ENCODE data around the gene DCXR.

DNA sequence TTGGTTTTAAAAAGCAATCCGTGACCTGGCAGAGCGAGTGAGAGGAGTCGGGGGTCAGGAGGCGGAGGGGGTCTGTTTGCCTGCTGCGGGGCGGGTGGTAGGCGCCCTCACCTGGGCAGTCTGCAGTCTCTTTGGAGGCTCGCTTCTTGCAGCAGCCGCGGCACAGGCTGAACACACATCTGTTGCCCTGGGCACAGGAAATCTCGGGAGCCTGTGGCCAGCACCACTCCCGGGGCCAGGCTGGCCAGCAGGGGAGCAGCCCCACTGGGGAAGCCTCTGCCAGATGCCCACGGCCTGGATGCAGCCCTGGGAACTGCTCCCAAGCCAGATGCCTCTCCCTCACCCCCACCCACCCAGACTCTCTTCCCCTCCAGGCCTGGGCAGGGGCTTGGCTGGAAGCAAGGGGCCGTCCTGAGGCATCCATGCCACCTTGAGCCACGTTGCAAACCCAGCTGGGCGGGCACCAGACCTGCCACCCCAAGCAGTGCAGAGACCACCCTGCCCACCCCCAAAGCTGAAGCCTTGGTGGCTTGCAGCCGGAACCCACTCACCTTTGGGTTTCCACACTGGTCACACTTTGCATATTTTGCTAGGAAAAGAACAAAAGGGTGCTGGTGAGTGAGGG is 20.8 kb upstream of the DCXR start:
- TF ChIP-seq, protein P1, sequence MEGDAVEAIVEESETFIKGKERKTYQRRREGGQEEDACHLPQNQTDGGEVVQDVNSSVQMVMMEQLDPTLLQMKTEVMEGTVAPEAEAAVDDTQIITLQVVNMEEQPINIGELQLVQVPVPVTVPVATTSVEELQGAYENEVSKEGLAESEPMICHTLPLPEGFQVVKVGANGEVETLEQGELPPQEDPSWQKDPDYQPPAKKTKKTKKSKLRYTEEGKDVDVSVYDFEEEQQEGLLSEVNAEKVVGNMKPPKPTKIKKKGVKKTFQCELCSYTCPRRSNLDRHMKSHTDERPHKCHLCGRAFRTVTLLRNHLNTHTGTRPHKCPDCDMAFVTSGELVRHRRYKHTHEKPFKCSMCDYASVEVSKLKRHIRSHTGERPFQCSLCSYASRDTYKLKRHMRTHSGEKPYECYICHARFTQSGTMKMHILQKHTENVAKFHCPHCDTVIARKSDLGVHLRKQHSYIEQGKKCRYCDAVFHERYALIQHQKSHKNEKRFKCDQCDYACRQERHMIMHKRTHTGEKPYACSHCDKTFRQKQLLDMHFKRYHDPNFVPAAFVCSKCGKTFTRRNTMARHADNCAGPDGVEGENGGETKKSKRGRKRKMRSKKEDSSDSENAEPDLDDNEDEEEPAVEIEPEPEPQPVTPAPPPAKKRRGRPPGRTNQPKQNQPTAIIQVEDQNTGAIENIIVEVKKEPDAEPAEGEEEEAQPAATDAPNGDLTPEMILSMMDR (IDR thresholded peaks at IDR 0.05 in 2 of 3, conservative IDR thresholded peaks at IDR 0.05 in 1 of 3; ENCODE audit: control insufficient read depth in 2 of 3, extremely low read depth in 1 of 3, insufficient read depth in 1 of 3, low read depth in 3 of 3, low read length in 3 of 3) = no peak
- TF ChIP-seq SMC3 (IDR thresholded peaks at IDR 0.05; ENCODE audit: borderline replicate concordance, low read length) (no peak), SUZ12 (IDR thresholded peaks at IDR 0.05; ENCODE audit: unreplicated experiment) (no peak), BRCA1 (IDR thresholded peaks at IDR 0.05; ENCODE audit: low read depth, low read length) (no peak), POLR2AphosphoS5 (IDR thresholded peaks at IDR 0.05; ENCODE audit: low read length) (no peak), ZNF24 (IDR thresholded peaks at IDR 0.05) (no peak)
- TF ChIP-seq, protein P2, sequence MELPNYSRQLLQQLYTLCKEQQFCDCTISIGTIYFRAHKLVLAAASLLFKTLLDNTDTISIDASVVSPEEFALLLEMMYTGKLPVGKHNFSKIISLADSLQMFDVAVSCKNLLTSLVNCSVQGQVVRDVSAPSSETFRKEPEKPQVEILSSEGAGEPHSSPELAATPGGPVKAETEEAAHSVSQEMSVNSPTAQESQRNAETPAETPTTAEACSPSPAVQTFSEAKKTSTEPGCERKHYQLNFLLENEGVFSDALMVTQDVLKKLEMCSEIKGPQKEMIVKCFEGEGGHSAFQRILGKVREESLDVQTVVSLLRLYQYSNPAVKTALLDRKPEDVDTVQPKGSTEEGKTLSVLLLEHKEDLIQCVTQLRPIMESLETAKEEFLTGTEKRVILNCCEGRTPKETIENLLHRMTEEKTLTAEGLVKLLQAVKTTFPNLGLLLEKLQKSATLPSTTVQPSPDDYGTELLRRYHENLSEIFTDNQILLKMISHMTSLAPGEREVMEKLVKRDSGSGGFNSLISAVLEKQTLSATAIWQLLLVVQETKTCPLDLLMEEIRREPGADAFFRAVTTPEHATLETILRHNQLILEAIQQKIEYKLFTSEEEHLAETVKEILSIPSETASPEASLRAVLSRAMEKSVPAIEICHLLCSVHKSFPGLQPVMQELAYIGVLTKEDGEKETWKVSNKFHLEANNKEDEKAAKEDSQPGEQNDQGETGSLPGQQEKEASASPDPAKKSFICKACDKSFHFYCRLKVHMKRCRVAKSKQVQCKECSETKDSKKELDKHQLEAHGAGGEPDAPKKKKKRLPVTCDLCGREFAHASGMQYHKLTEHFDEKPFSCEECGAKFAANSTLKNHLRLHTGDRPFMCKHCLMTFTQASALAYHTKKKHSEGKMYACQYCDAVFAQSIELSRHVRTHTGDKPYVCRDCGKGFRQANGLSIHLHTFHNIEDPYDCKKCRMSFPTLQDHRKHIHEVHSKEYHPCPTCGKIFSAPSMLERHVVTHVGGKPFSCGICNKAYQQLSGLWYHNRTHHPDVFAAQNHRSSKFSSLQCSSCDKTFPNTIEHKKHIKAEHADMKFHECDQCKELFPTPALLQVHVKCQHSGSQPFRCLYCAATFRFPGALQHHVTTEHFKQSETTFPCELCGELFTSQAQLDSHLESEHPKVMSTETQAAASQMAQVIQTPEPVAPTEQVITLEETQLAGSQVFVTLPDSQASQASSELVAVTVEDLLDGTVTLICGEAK (IDR thresholded peaks at IDR 0.05; ENCODE audit: borderline replicate concordance) = no peak
- TF ChIP-seq, protein P3, sequence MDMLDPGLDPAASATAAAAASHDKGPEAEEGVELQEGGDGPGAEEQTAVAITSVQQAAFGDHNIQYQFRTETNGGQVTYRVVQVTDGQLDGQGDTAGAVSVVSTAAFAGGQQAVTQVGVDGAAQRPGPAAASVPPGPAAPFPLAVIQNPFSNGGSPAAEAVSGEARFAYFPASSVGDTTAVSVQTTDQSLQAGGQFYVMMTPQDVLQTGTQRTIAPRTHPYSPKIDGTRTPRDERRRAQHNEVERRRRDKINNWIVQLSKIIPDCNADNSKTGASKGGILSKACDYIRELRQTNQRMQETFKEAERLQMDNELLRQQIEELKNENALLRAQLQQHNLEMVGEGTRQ (IDR thresholded peaks at IDR 0.05; ENCODE audit: borderline replicate concordance, low read depth, low read length) = no peak
- TF ChIP-seq, protein P4, sequence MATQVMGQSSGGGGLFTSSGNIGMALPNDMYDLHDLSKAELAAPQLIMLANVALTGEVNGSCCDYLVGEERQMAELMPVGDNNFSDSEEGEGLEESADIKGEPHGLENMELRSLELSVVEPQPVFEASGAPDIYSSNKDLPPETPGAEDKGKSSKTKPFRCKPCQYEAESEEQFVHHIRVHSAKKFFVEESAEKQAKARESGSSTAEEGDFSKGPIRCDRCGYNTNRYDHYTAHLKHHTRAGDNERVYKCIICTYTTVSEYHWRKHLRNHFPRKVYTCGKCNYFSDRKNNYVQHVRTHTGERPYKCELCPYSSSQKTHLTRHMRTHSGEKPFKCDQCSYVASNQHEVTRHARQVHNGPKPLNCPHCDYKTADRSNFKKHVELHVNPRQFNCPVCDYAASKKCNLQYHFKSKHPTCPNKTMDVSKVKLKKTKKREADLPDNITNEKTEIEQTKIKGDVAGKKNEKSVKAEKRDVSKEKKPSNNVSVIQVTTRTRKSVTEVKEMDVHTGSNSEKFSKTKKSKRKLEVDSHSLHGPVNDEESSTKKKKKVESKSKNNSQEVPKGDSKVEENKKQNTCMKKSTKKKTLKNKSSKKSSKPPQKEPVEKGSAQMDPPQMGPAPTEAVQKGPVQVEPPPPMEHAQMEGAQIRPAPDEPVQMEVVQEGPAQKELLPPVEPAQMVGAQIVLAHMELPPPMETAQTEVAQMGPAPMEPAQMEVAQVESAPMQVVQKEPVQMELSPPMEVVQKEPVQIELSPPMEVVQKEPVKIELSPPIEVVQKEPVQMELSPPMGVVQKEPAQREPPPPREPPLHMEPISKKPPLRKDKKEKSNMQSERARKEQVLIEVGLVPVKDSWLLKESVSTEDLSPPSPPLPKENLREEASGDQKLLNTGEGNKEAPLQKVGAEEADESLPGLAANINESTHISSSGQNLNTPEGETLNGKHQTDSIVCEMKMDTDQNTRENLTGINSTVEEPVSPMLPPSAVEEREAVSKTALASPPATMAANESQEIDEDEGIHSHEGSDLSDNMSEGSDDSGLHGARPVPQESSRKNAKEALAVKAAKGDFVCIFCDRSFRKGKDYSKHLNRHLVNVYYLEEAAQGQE (IDR thresholded peaks at IDR 0.05; ENCODE audit: low read depth, low read length) = no peak
